ENCODE measurements around the gene ZNF808. TPM values are rescaled to one million over a fixed set of nuclear protein-coding genes. Genes with fewer than 3 reads are reported as not detected.
"Not testable (repeated sequence)": the region's sequence is repeated elsewhere in the genome, so short reads cannot be mapped to it uniquely, and the experiment has no call there.

ZNF808 gene
- polyA plus RNA-seq, 1 experiment = 2.8 TPM

DNA sequence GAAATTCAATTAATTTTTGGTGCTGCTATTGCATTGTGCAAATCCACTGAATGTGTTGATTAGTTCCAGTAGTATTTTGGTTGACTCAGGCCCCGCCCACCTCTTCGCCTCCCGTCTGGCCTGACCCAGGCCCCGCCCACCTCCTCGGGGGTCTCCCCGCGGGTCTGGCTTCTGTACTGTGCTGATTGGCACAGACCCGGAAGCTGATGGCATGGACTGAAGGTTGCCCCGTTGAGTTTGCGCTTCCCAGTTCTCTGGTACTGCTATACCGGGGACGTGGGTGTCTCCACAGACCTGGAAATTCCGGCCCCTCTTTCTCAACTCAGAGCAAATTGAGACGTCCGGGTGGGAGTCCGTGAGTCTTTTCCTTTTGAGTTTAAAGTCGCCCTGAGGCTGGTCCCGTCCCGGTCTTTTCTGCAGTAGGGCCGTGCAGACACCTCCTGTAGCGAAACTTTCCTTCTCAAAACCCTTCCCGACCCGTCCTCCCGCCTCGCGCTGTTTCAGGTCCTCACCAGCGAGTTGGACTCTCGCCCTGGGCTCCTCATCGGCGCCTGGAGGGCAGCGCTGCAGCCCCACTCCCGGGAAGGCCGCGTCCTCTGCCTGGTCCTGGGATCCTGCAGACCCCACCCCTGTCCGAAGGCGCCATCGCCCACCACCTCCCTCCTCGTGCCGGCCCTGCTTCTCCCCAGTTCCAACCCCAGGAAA, 57.4 kb downstream of the ZNF808 start:
- Histone ChIP-seq H3K27me3 (ENCODE audit: control insufficient read depth, insufficient read depth, low read length) (no peaks in the 10 kb centered on the region), H3K4me3 (ENCODE audit: low read depth, low read length) (no peak overlapping the region), H3K36me3 (ENCODE audit: control insufficient read depth, insufficient read depth, low read length) (peaks cover 10% of the 10 kb centered on the region)
- TF ChIP-seq, protein P1, sequence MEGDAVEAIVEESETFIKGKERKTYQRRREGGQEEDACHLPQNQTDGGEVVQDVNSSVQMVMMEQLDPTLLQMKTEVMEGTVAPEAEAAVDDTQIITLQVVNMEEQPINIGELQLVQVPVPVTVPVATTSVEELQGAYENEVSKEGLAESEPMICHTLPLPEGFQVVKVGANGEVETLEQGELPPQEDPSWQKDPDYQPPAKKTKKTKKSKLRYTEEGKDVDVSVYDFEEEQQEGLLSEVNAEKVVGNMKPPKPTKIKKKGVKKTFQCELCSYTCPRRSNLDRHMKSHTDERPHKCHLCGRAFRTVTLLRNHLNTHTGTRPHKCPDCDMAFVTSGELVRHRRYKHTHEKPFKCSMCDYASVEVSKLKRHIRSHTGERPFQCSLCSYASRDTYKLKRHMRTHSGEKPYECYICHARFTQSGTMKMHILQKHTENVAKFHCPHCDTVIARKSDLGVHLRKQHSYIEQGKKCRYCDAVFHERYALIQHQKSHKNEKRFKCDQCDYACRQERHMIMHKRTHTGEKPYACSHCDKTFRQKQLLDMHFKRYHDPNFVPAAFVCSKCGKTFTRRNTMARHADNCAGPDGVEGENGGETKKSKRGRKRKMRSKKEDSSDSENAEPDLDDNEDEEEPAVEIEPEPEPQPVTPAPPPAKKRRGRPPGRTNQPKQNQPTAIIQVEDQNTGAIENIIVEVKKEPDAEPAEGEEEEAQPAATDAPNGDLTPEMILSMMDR (IDR thresholded peaks at IDR 0.05; ENCODE audit: insufficient read depth, low read depth, low read length) = no peak
- CTCF ChIA-PET = no interaction called here
- no peak for DNase-seq (ENCODE audit: low read depth)
- POLR2A ChIA-PET = no interaction called here

DNA sequence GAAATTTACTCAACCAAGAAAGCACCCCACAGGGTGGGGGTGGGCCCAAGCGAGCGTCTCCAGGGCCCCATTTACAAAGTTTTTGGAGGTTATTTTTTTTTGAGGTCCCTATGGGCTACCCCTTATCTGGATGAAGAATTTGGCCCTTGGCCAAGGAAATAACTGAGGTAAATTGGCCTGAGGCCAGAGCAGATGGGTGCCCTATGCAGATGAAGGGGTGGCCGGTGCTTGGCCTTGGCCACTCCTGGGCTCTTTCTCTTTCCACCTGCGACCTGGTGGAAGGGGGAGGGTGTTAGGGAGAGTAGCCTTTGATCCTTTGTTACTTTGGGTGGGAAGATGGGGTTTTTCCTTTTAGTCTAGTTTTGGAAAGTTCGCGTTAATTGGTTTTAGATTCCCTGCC, 58.1 kb downstream of the ZNF808 start:
- H3K36me3 ChIP-seq (ENCODE audit: control insufficient read depth, insufficient read depth, low read length) = peaks cover 10% of the 10 kb centered on the region
- ChIA-PET POLR2A (no interaction called here), CTCF (no interaction called here)
- no peaks in the 10 kb centered on the region for H3K27me3 ChIP-seq (ENCODE audit: control insufficient read depth, insufficient read depth, low read length)
- no peak for DNase-seq (ENCODE audit: low read depth)
- H3K4me3 ChIP-seq (ENCODE audit: low read depth, low read length) = no peak overlapping the region
- TF ChIP-seq, protein P1 (IDR thresholded peaks at IDR 0.05; ENCODE audit: insufficient read depth, low read depth, low read length) = no peak

DNA sequence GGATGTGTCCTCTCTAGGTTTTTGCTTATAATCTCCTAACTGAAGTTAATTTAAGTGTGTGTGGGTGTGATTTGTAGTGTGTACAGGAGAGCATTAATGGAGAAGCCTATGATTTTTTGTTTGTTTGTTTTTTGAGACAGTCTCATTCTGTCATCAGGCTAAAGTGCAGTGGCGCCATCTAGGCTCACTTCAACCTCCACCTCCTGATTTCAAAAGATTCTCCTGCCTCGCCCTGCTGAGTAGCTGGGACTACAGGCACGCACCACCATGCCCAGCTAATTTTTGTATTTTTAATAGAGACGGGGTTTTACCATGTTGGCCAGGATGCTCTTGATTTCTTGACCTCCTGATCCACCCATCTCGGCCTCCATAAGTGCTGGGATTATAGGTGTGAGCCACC, 63.3 kb downstream of the ZNF808 start:
- DNase-seq (ENCODE audit: low read depth) = no peak
- Histone ChIP-seq H3K27me3 (ENCODE audit: control insufficient read depth, insufficient read depth, low read length) (no peaks in the 10 kb centered on the region), H3K4me3 (ENCODE audit: low read depth, low read length) (no peak overlapping the region), H3K36me3 (ENCODE audit: control insufficient read depth, insufficient read depth, low read length) (peaks cover 2% of the 10 kb centered on the region; the same call in 1 of the 2 replicates)
- TF ChIP-seq, protein P1 (IDR thresholded peaks at IDR 0.05; ENCODE audit: insufficient read depth, low read depth, low read length) = no peak
- ChIA-PET POLR2A (no interaction called here), CTCF (no interaction called here)

DNA sequence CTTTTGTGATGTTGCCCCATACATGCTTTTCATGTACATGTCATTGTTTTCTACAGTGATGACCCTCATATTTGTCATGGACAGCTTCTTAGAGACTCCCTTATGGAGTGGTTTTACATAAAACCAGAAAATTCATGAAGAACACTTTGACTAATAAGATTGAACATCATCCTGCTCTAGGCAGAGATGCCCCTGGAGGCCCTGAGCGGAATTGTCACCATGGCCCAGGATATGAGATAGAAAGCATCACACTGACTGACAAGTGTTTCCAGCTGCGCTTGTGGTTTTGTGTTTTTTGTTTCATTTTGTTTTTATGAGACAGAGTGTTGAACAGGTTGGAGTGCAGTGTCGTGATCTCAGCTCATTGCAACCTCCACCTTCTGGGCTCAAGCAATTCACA, 64.8 kb downstream of the ZNF808 start:
- TF ChIP-seq, protein P1 (IDR thresholded peaks at IDR 0.05; ENCODE audit: insufficient read depth, low read depth, low read length) = no peak
- no peak overlapping the region for H3K4me3 ChIP-seq (ENCODE audit: low read depth, low read length)
- no peaks in the 10 kb centered on the region for H3K27me3 ChIP-seq (ENCODE audit: control insufficient read depth, insufficient read depth, low read length)
- DNase-seq (ENCODE audit: low read depth) = no peak
- POLR2A ChIA-PET = no interaction called here
- CTCF ChIA-PET = no interaction called here
- peaks cover 2% of the 10 kb centered on the region; the same call in 1 of the 2 replicates for H3K36me3 ChIP-seq (ENCODE audit: control insufficient read depth, insufficient read depth, low read length)

DNA sequence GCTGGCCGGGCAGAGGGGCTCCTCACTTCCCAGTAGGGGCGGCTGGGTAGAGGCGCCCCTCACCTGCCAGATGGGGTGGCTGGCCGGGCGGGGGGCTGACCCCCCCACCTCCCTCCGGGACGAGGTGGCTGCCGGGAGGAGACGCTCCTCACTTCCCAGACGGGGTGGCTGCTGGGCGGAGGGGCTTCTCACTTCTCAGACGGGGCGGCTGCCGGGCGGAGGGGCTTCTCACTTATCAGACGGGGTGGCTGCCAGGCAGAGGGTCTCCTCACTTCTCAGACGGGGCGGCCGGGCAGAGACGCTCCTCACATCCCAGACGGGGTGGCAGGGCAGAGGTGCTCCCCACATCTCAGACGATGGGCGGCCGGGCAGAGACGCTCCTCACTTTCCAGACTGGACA, 66.0 kb downstream of the ZNF808 start:
- DNase-seq (ENCODE audit: low read depth); POLR2A ChIA-PET; CTCF ChIA-PET; H3K4me3 ChIP-seq (ENCODE audit: low read depth, low read length); H3K36me3 ChIP-seq (ENCODE audit: control insufficient read depth, insufficient read depth, low read length); H3K27me3 ChIP-seq (ENCODE audit: control insufficient read depth, insufficient read depth, low read length): not testable (repeated sequence)

DNA sequence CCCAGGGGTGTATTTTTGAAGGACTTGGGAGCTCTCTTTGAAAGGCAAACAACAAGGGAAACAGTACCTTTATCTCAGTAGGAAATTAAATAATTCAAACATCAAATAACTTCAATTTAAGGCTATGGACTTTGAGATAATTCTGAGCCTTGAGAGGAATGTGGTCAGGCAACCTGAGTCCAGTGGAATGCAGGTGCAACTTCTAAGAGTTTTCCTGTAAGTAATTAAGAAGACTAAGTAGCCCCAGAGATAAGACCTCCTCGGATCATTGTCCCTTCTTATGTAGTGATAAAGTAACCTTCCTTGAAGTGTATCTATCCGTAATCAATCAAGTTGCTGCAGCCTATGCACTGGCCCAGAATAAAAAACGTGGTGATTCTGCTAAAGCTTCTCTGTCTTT, 71.8 kb downstream of the ZNF808 start:
- CTCF ChIA-PET = interaction anchor here (0.6 kb wide), 2 partner anchors 9 to 56 kb away, joined by 3 to 4 read pairs; no protein-coding TSS in a partner anchor
- POLR2A ChIA-PET = no interaction called here
- peaks cover 2% of the 10 kb centered on the region; the same call in 1 of the 2 replicates for H3K36me3 ChIP-seq (ENCODE audit: control insufficient read depth, insufficient read depth, low read length)
- DNase-seq (ENCODE audit: low read depth) = no peak
- TF ChIP-seq, protein P1 (IDR thresholded peaks at IDR 0.05; ENCODE audit: insufficient read depth, low read depth, low read length) = no peak
- H3K4me3 ChIP-seq (ENCODE audit: low read depth, low read length) = no peak overlapping the region
- H3K27me3 ChIP-seq (ENCODE audit: control insufficient read depth, insufficient read depth, low read length) = no peaks in the 10 kb centered on the region
